ENCODE results near the gene CALU. TPM values are rescaled to one million over a fixed set of nuclear protein-coding genes. Genes with fewer than 3 reads are reported as not detected.

The CALU gene
- total RNA-seq (100 to 1,000 TPM in 1 of 2 donors, 10 to 100 TPM in 1; 99.7 to 115 TPM), polyA plus RNA-seq (10 to 100 TPM; 23.9 to 98.3 TPM)
- long read RNA-seq, donor 1, full-length matches to known transcripts, result 95 of 363 reads
- long read RNA-seq, donor 1, partial matches to known transcripts, result 268 of 363 reads
- long read RNA-seq, donor 1, other reads (novel, unspliced or antisense), result 0 of 363 reads
- long read RNA-seq, donor 2, transcript CALU-201 (7 exons, 3,357 nt), result major isoform, 11 of 91 reads
- long read RNA-seq, donor 2, partial matches to known transcripts, result 79 of 91 reads
- long read RNA-seq, donor 2, other reads (novel, unspliced or antisense), result 0 of 91 reads
- long read RNA-seq, donor 3, transcript CALU-201 (7 exons, 3,357 nt), result major isoform, 22 of 124 reads
- long read RNA-seq, donor 3, partial matches to known transcripts, result 100 of 124 reads
- long read RNA-seq, donor 3, other reads (novel, unspliced or antisense), result 0 of 124 reads
- long read RNA-seq, donor 4, transcript CALU-201 (7 exons, 3,357 nt), result major isoform, 12 of 38 reads
- long read RNA-seq, donor 4, partial matches to known transcripts, result 24 of 38 reads
- long read RNA-seq, donor 4, other reads (novel, unspliced or antisense), result 0 of 38 reads
- long read RNA-seq, donor 5, full-length matches to known transcripts, result 69 of 92 reads
- long read RNA-seq, donor 5, partial matches to known transcripts, result 23 of 92 reads
- long read RNA-seq, donor 5, other reads (novel, unspliced or antisense), result 0 of 92 reads

- DNase-seq, result peak; percentile 98 to 99 (median 98)
- H3K27me3 ChIP-seq (ENCODE audit: control insufficient read depth in 3 of 3, insufficient read depth in 3 of 3, low read length in 2 of 3), result peaks cover 0 to 2% (median 0%) of the 10 kb centered on the region in 3 donors
- peak; percentile 99 for ATAC-seq (ENCODE audit: insufficient read depth, low FRiP score)
- TF ChIP-seq CTCF (IDR thresholded peaks at IDR 0.05; ENCODE audit: control extremely low read depth, extremely low read depth), result no peak
- no peaks in the 10 kb centered on the region for H3K9me3 ChIP-seq (ENCODE audit: control insufficient read depth in 4 of 4, insufficient read depth in 3 of 4, low read length in 3 of 4)
- H3K4me3 ChIP-seq, result peak within 1 kb of the TSS; percentile 60
- peaks cover 0 to 24% (median 13%) of the 10 kb centered on the region in 5 donors for H3K4me1 ChIP-seq (ENCODE audit: control insufficient read depth in 5 of 5, insufficient read depth in 5 of 5, low read length in 5 of 5)
- peaks cover 0 to 5% (median 0%) of the 10 kb centered on the region in 4 donors for H3K36me3 ChIP-seq (ENCODE audit: control insufficient read depth in 4 of 4, insufficient read depth in 4 of 4, low read length in 4 of 4)
- H3K27ac ChIP-seq (ENCODE audit: low read depth in 1 of 2, low read length in 1 of 2), result peak within 1 kb of the TSS; percentile 74 to 97
- peak within 1 kb of the TSS; percentile 96 to 98 for H3K9ac ChIP-seq (ENCODE audit: insufficient read depth in 1 of 2, low read length in 2 of 2)
- 0 to 1% methylated on average over 74 of the region's 74 CpGs for WGBS, 2 donors
Observed at GRCh38 chr7:128739048-128739962, at the start of gene CALU. Gene CALU, plus strand, starts transcription at chr7:128739359. Its CDS starts 9,225 bp downstream, at chr7:128748584.

- ATAC-seq (ENCODE audit: insufficient read depth, low FRiP score), result no peak
- H3K4me1 ChIP-seq (ENCODE audit: control insufficient read depth in 5 of 5, insufficient read depth in 5 of 5, low read length in 5 of 5), result no peaks in the 10 kb centered on the region
- no peak overlapping the region for H3K27ac ChIP-seq (ENCODE audit: low read depth in 1 of 2, low read length in 1 of 2)
- 77 to 87% methylated on average over 1 of the region's 1 CpG for WGBS, 2 donors
- no peak for DNase-seq
- TF ChIP-seq CTCF (IDR thresholded peaks at IDR 0.05; ENCODE audit: control extremely low read depth, extremely low read depth), result no peak
- peaks cover 0 to 3% (median 0%) of the 10 kb centered on the region in 3 donors for H3K27me3 ChIP-seq (ENCODE audit: control insufficient read depth in 3 of 3, insufficient read depth in 3 of 3, low read length in 2 of 3)
- peaks cover 0 to 3% (median 0%) of the 10 kb centered on the region in 4 donors for H3K9me3 ChIP-seq (ENCODE audit: control insufficient read depth in 4 of 4, insufficient read depth in 3 of 4, low read length in 3 of 4)
- no peak overlapping the region for H3K9ac ChIP-seq (ENCODE audit: insufficient read depth in 1 of 2, low read length in 2 of 2)
- H3K4me3 ChIP-seq, result no peak overlapping the region
- H3K36me3 ChIP-seq (ENCODE audit: control insufficient read depth in 4 of 4, insufficient read depth in 4 of 4, low read length in 4 of 4), result peaks cover 0 to 9% (median 0%) of the 10 kb centered on the region in 4 donors
Observed at GRCh38 chr7:128691227-128691626, 47.9 kb upstream of the CALU start.

DNA sequence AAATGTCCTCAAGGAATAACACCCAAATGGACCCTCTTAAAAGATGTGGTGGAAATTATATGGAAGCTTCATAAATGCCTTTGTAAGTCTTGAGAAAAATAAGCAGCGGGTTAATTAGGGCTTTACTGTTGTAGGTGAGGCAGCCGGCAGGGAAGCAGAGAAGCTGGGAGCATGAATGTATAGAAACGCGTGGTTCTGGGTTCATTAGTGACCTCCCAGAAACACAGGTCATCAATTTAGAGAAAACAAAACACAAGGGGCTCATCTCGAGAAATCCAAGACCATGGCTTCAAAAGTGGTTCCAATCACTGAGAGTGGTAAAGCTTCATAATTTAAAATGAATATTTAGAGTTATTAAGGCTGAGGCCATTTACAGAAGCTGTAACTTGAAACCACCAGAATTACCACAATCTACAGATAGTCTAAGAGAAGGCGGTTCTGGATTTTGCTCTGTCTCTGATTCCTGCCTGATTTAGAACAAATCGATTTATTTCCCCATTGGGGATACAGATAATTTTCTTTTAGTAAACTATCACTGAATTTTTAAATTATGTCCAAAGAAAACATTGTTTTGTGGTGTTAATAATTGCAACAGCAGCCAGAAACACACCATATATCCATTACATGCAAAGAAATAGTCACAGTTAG is 46.4 kb upstream of the CALU start:
- Histone ChIP-seq H3K27me3 (ENCODE audit: control insufficient read depth in 3 of 3, insufficient read depth in 3 of 3, low read length in 2 of 3) (peaks cover 0 to 7% (median 6%) of the 10 kb centered on the region in 3 donors), H3K9ac (ENCODE audit: insufficient read depth in 1 of 2, low read length in 2 of 2) (no peak overlapping the region), H3K36me3 (ENCODE audit: control insufficient read depth in 4 of 4, insufficient read depth in 4 of 4, low read length in 4 of 4) (no peaks in the 10 kb centered on the region), H3K4me1 (ENCODE audit: control insufficient read depth in 5 of 5, insufficient read depth in 5 of 5, low read length in 5 of 5) (peaks cover 0 to 7% (median 0%) of the 10 kb centered on the region in 5 donors), H3K4me3 (no peak overlapping the region), H3K27ac (ENCODE audit: low read depth in 1 of 2, low read length in 1 of 2) (no peak overlapping the region), H3K9me3 (ENCODE audit: control insufficient read depth in 4 of 4, insufficient read depth in 3 of 4, low read length in 3 of 4) (peaks cover 0 to 3% (median 0%) of the 10 kb centered on the region in 4 donors)
- WGBS, 2 donors, result 71 to 80% methylated on average over 7 of the region's 7 CpGs
- no peak for DNase-seq
- no peak for TF ChIP-seq CTCF (IDR thresholded peaks at IDR 0.05; ENCODE audit: control extremely low read depth, extremely low read depth)
- no peak for ATAC-seq (ENCODE audit: insufficient read depth, low FRiP score)
